DND-41 (cell line): Measurements from ENCODE around the gene OSBPL9.

ENCODE experiments used
- ATAC-seq: fragments of 200-7000 bp; cut with Tn5 transposase; 3 replicates; pipeline ENCODE4 v1.9.1; 2021; ENCODE audit warnings: low read depth; ENCODE audit not compliant: insufficient read depth
- DNase-seq: peaks from one replicate; pipeline ENCODE4 v3.0.0-alpha.2; 2020
- H2AFZ ChIP-seq: 2 replicates; pipeline ENCODE4 v1.6.0; 2012; ENCODE audit warnings: low read depth, low read length
- H3K27ac ChIP-seq: 2 replicates; pipeline ENCODE4 v1.5.1; 2012; ENCODE audit warnings: low read length, inconsistent platforms
- H3K27me3 ChIP-seq: fragments of 200-600 bp; sonication (generic); 2 replicates; pipeline ENCODE4 v1.6.0; 2012; ENCODE audit warnings: low read length, mild to moderate bottlenecking, inconsistent platforms; ENCODE audit not compliant: insufficient read depth, poor library complexity
- H3K36me3 ChIP-seq: 2 replicates; pipeline ENCODE4 v1.5.1; 2012; ENCODE audit warnings: low read length, inconsistent platforms; ENCODE audit not compliant: insufficient read depth
- H3K4me1 ChIP-seq: 2 replicates; pipeline ENCODE4 v1.5.1; 2012; ENCODE audit warnings: mild to moderate bottlenecking, low read length; ENCODE audit not compliant: insufficient read depth
- H3K4me2 ChIP-seq: 2 replicates; pipeline ENCODE4 v1.6.0; 2012; ENCODE audit warnings: mild to moderate bottlenecking, moderate library complexity, low read length, inconsistent platforms; ENCODE audit not compliant: insufficient read depth
- H3K4me3 ChIP-seq, 2 experiments: fragments of 200-600 bp in 1 of 2; shearing (Covaris generic) in 1 of 2; 2 replicates each; pipeline ENCODE4 v1.5.1; 2012 to 2016; ENCODE audit warnings: inconsistent platforms in 2 of 2, low read length in 2 of 2, mild to moderate bottlenecking in 2 of 2, low read depth in 1 of 2, moderate library complexity in 1 of 2
- H3K79me2 ChIP-seq: 2 replicates; pipeline ENCODE4 v1.6.0; 2012; ENCODE audit warnings: low read length, inconsistent platforms; ENCODE audit not compliant: insufficient read depth
- H3K9ac ChIP-seq: 2 replicates; pipeline ENCODE4 v1.6.0; 2012; ENCODE audit warnings: low read depth, mild to moderate bottlenecking, inconsistent platforms, low read length, moderate library complexity
- H3K9me3 ChIP-seq: 2 replicates; pipeline ENCODE4 v1.5.1; 2012; ENCODE audit warnings: low read length, moderate library complexity, mild to moderate bottlenecking, inconsistent platforms; ENCODE audit not compliant: insufficient read depth, severe bottlenecking
- H4K20me1 ChIP-seq: 2 replicates; pipeline ENCODE4 v1.6.0; 2012; ENCODE audit warnings: low read length; ENCODE audit not compliant: insufficient read depth
- EZH2 ChIP-seq: IDR thresholded peaks from 3 replicates; pipeline ENCODE4 v1.6.1; 2012; ENCODE audit warnings: borderline replicate concordance, low read depth, mild to moderate bottlenecking, moderate library complexity, low read length, inconsistent platforms; ENCODE audit not compliant: severe bottlenecking
- TF ChIP-seq, protein P1 (sequence below): IDR thresholded peaks from 2 replicates; pipeline ENCODE4 v1.5.1; 2012; ENCODE audit warnings: borderline replicate concordance, low read length, moderate library complexity, mild to moderate bottlenecking; ENCODE audit not compliant: poor library complexity, severe bottlenecking; ENCODE audit errors: extremely low read depth

Gene OSBPL9

GRCh38 chr1:51634618-51635017, 17.7 kb downstream of the OSBPL9 start:
- Histone ChIP-seq H3K4me3 (no peak overlapping the region), H3K9ac (no peak overlapping the region), H3K79me2 (peaks cover 8% of the 10 kb centered on the region; the same call in 1 of the 2 replicates), H3K27me3 (no peaks in the 10 kb centered on the region), H3K36me3 (no peaks in the 10 kb centered on the region), H3K4me1 (no peaks in the 10 kb centered on the region), H3K4me2 (no peak overlapping the region), H3K27ac (no peak overlapping the region), H3K9me3 (no peaks in the 10 kb centered on the region), H4K20me1 (peaks cover 3% of the 10 kb centered on the region; the same call in 1 of the 2 replicates), H2AFZ (no peak overlapping the region)
- ATAC-seq (no peak), DNase-seq (no peak)
- TF ChIP-seq EZH2, result no peak
- TF ChIP-seq, protein P1, sequence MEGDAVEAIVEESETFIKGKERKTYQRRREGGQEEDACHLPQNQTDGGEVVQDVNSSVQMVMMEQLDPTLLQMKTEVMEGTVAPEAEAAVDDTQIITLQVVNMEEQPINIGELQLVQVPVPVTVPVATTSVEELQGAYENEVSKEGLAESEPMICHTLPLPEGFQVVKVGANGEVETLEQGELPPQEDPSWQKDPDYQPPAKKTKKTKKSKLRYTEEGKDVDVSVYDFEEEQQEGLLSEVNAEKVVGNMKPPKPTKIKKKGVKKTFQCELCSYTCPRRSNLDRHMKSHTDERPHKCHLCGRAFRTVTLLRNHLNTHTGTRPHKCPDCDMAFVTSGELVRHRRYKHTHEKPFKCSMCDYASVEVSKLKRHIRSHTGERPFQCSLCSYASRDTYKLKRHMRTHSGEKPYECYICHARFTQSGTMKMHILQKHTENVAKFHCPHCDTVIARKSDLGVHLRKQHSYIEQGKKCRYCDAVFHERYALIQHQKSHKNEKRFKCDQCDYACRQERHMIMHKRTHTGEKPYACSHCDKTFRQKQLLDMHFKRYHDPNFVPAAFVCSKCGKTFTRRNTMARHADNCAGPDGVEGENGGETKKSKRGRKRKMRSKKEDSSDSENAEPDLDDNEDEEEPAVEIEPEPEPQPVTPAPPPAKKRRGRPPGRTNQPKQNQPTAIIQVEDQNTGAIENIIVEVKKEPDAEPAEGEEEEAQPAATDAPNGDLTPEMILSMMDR, result no peak

- no peak for ATAC-seq
- H3K79me2 ChIP-seq, result peaks cover 8% of the 10 kb centered on the region; the same call in 1 of the 2 replicates
These were observed 18.7 kb downstream of the OSBPL9 start for GRCh38 chr1:51635615-51636014.

DNA sequence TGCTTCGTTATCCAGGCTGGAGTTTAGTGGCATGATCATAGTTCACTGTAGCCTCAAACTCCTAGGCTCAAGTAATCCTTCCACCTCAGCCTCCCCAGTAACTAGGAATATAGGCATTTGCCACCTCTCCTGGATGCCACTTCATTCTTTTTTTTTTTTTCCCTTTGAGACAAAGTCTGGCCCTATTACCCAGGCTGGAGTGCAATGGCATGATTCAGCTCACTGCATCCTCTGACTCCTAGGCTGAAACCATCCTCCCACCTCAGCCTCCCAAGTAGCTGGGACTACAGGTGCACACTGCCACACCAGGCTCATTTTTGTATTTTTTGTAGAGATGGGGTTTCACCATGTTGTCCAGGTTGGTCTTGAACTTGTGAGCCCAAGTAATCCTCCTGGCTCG, 19.3 kb downstream of the OSBPL9 start:
- Histone ChIP-seq H2AFZ (no peak overlapping the region), H3K9me3 (no peaks in the 10 kb centered on the region), H3K27ac (no peak overlapping the region), H3K4me3 (no peak overlapping the region), H3K4me1 (no peaks in the 10 kb centered on the region), H3K27me3 (no peaks in the 10 kb centered on the region), H4K20me1 (peaks cover 3% of the 10 kb centered on the region; the same call in 1 of the 2 replicates), H3K79me2 (peaks cover 8% of the 10 kb centered on the region; the same call in 1 of the 2 replicates), H3K36me3 (no peaks in the 10 kb centered on the region), H3K4me2 (no peak overlapping the region), H3K9ac (no peak overlapping the region)
- TF ChIP-seq EZH2, result no peak
- TF ChIP-seq, protein P1, result no peak
- DNase-seq (no peak), ATAC-seq (no peak)

More at GRCh38 chr1:51635615-51636014, 18.7 kb downstream of the OSBPL9 start:
- TF ChIP-seq EZH2, result no peak
- TF ChIP-seq, protein P1, result no peak
- Histone ChIP-seq H3K27me3 (no peaks in the 10 kb centered on the region), H3K4me3 (no peak overlapping the region), H3K27ac (no peak overlapping the region), H3K9ac (no peak overlapping the region), H4K20me1 (peaks cover 3% of the 10 kb centered on the region; the same call in 1 of the 2 replicates), H2AFZ (no peak overlapping the region), H3K4me2 (no peak overlapping the region), H3K9me3 (no peaks in the 10 kb centered on the region), H3K36me3 (no peaks in the 10 kb centered on the region), H3K4me1 (no peaks in the 10 kb centered on the region)
- no peak for DNase-seq
